Measurements from ENCODE around the gene KCTD10.

DNA sequence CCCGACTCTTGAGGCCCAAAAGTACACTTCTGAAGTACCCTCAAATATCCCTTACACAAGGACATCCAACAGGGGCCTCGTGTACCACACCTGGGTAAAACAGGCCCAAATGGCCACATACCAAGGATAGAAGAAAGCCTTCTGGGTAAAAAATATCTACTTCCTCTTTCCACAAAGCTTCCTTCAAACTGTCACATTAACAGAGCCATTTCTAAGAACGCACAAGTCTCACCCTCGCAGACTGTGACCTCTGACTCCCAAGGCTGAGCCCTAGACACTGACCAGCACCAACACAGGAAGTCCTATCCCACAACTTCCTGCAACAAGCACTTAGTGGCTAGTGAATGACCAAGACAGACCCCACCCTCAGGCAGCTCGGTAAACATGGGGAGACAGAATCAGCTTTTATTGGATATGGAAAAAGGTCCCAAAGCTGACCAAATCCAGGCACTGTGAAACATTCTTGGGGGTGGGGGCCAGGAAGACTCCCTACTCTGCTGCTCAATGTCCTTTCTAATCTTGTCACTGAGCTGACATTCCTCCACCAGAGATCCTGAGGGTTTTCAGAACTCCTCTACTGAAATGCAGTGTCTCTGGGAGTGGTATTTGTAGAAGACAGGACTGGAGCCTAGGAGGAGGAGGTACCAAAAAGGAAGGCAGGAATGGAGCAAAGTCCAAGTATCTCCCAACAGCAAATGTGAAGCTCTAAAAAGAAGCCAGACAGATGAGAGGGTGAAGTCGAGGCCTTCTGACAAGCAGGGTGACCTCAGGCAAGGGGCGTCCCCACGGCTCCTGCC lies 15.9 kb downstream of the KCTD10 start:
- TF ChIP-seq CTCF (IDR thresholded peaks at IDR 0.05; ENCODE audit: borderline replicate concordance, extremely low read depth, low read length, poor library complexity, severe bottlenecking) = no peak
- no peak for TF ChIP-seq EZH2 (IDR thresholded peaks at IDR 0.05; ENCODE audit: borderline replicate concordance, low read depth, low read length, severe bottlenecking)

All from DND-41 (cell line).